Kidney capillary endothelial cell (primary cell): ENCODE measurements around the gene GPHN.

ENCODE experiments used
- DNase-seq: peaks from one replicate; pipeline ENCODE4 v3.0.0-alpha.2; 2018; ENCODE audit warnings: low spot score

The GPHN gene

DNA sequence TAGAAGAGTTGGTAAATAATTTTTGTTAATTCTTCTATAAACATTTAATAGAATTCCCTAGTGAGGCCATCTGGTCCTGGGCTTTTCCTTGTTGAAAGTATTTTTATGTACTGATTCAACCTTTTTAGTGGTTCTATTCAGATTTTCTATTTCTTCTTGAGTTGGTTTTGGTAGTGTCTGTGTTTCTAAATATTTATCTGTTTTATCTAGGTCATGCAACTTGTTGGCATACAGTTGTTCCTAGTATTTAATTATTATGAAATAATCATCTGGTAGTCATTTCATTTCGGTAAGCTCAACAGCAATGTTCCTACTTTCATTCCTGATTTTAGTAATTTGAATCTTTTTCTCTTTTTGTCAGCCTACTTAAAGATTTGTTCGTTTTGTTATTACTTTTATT, 447.2 kb downstream of the GPHN start:
- DNase-seq: no peak

GRCh38 chr14:66959437-66960050, 451.6 kb downstream of the GPHN start:
- DNase-seq: no peak

GRCh38 chr14:66965831-66966230, 457.9 kb downstream of the GPHN start:
- DNase-seq: no peak

GRCh38 chr14:66972469-66972868, 464.5 kb downstream of the GPHN start:
- no peak for DNase-seq

DNA sequence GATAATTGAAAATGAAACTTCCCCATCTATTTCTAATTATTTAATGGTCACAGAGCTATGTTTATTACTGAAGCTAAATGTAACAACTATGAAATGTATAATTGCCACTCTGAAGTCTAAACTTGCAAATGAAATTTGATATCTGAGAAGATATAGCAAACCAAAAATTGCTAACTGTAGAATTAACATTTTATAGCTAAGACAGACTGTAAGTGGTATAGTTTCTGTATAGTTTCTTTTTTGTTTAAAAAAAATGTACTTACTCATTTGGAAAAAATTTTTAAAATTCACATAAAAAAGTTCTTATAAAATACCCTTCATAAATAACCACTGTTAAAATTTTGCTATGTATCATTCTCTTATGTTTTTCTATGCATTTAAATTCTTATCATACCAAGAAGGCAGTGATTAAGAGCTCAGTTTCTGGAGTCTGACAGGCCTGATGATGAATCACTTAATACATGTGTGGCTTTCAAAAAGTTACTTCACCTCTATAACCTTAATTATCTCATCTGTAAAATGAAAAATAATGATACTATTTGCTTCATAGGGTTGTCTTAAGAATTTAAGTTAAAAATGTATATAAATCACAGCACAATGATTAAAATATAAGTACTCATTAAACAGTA, 466.6 kb downstream of the GPHN start:
- no peak for DNase-seq

DNA sequence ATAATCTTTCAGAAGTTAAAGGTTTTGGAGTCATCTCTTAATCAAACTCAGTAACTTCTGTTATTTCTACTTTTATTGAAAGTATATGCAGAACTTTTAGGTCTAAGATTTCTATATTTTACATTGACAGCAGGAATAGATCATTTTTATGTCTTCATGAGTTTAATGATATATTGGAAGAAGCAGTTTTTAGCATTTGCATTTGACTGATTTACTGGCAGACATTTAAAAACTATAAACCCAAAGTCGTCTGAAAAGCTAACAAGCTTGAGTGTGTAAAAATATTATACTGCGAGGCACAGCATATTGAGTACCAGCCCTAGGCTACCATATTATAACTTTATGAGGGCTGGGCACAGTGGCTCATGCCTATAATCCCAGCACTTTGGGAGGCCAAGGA, 467.3 kb downstream of the GPHN start:
- DNase-seq: no peak

GRCh38 chr14:66979101-66979974, 471.4 kb downstream of the GPHN start:
- DNase-seq: no peak

- DNase-seq: no peak
Observed at GRCh38 chr14:66982247-66982646, 474.3 kb downstream of the GPHN start.

DNA sequence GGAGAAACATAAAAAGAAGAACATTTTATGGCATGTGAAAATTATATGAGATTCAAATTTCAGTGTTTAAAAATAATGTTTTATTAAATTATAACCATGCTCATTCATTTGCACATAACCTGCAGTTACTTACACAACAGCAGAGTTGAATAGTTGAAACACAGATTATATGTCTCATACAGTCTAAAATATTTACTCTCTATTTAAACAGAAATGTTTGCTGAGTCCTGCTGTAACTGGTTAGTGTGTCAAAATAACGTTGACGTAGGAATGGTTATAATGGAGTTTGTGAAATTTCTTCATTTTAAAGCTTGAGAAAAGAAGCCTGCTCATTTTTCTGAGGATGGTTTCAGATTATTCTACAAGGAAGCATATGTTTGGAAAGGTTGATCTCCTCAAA, 484.8 kb downstream of the GPHN start:
- DNase-seq: no peak

- no peak for DNase-seq
Observed at GRCh38 chr14:66993512-66993911, 485.6 kb downstream of the GPHN start.

GRCh38 chr14:66998013-66998412, 490.1 kb downstream of the GPHN start:
- DNase-seq: no peak

DNA sequence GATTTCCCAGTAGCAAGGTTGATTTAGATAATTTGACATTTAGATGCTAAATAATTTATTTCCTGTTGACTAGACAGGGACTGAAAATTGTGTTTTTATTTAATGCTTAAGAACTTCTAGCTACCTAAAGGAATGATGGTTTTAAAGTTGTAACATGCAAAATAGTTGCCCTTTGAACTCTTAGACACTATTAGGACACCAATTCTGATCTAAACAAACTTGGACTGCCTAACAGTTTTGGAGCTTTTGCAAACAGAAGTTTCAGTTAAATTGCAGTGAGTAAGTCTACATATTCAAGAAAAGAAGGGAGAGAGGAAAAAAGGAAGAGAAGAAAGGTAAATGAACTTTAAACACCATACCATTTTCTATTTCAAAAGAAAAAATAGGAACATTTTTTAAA, 492.0 kb downstream of the GPHN start:
- no peak for DNase-seq

- DNase-seq: no peak
Observed at GRCh38 chr14:67002994-67003753, 495.2 kb downstream of the GPHN start.

DNA sequence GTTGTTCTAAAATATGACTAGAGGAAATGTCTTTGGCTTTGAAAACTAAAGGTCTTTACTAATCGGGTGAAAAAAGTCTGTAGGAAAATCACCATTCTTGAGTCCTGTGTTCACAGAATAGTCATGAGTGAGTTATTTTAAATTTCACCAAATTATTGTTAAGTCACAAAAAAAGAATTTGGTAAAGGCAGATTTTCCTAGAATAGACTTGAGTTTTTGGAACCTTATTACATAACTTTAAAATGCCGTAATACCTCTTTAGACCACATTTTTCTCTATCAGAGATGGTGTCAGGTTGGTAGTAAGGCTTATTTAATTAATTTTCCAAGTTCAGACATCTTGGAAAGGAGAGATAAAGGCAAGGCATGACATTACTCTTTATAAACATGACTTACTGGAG, 496.6 kb downstream of the GPHN start:
- DNase-seq: no peak

- no peak for DNase-seq
Observed at GRCh38 chr14:67010602-67011001, 502.7 kb downstream of the GPHN start.

DNA sequence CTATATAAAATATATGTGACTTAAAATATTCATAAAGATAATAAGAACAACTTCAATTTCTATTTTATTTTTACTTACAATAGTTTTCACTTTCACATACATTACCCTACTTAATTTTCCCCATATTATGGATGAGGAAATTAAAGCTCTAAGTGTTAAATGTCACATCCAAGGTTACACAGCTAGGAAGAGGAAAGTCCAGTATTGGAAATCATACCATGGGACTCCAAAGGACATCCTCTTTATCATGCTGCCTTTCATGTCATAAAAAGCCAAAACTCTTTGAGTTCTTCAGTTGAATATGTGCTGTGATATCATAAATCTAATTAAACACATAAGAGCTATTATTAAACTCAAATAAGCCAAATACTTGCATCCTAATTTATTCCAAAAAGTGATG, 508.9 kb downstream of the GPHN start:
- no peak for DNase-seq

GRCh38 chr14:67018720-67019119, 510.8 kb downstream of the GPHN start:
- no peak for DNase-seq

GRCh38 chr14:67019796-67020195, 511.8 kb downstream of the GPHN start:
- DNase-seq: no peak

DNA sequence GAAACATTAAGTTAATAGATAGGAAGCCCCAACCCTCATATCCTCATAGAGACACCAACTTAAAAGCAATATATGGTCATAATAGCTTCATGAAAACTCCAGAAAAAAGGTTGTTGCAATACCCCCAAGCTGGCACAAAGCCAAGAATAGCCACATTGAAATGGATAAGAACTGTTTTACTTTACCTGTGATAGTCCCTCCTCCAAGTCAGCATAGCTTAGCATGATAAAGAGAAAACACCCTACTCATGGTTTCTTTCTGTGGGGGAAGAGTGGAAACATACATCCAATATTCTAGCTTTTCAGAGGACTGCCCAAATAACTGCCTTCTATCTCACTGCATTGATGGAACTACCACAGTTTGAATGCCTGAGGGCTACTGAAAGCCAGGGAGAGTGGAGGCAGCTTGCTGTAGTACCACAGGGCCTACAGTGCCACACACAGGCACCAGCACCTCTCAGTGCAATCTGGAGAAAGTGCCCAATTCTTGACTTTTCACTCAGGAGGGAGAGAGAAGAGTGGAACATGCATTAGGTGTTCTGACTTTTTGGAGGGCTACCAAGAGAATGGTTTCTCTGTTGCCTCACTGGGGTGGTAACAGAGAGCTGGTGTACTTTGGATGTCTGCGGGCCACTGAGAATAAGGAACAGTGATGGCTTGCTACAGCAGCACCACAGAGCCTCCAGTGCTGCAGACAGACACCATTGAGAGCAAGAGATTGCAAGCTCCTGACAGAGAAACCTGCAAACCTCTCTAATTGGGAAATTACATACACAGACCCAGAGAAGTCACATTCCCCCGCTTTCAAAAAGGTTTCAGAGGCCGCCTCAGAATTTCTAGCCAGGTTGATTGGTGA, 524.2 kb downstream of the GPHN start:
- DNase-seq: no peak

GRCh38 chr14:67045440-67045839, 537.5 kb downstream of the GPHN start:
- no peak for DNase-seq

DNA sequence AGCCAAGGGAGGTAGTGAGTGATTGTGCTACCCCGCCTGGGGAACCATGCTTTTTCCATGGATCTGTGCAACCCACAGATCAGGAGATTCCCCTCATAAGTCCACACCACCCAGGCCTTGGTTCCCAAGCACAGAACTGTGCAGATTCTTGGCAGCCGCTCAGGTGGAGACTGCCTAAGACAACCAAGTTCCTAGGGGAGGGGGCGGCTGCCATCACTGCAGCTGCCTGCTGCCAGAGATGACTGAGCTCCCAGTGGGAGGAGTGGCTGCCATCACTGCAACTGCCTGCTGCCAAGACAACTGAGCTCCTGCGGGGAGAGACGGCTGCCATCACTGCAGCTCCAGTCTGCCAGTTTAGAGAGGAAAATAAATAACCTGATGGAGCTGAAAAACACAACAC, 542.9 kb downstream of the GPHN start:
- no peak for DNase-seq

DNA sequence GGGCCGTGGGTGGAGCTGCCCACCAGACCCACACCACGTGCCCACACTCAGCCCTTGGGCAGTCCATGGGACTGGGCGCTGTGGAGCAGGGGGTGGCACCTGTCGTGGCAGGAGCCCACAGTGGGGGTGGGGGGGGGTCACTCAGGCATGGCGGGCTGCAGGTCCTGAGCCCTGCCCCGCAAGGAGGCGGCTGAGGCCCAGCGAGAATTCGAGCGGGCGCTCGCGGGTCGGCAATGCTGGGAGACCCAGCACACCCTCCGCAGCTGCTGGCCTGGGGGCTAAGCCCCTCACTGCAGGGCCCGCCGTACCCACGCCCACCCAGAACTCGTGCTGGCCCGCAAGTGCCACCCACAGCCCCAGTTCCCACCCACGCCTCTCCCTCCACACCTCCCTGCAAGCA, 548.7 kb downstream of the GPHN start:
- no peak for DNase-seq
